DMS53 (cell line): ENCODE data around the gene DOCK11.
"Not testable (repeated sequence)": the region's sequence is repeated elsewhere in the genome, so short reads cannot be mapped to it uniquely, and the experiment has no call there.

ENCODE experiments used
- DNase-seq: peaks from one replicate; lab custom pipeline; 2025; lab: John Stamatoyannopoulos, UW

DOCK11 gene

DNA sequence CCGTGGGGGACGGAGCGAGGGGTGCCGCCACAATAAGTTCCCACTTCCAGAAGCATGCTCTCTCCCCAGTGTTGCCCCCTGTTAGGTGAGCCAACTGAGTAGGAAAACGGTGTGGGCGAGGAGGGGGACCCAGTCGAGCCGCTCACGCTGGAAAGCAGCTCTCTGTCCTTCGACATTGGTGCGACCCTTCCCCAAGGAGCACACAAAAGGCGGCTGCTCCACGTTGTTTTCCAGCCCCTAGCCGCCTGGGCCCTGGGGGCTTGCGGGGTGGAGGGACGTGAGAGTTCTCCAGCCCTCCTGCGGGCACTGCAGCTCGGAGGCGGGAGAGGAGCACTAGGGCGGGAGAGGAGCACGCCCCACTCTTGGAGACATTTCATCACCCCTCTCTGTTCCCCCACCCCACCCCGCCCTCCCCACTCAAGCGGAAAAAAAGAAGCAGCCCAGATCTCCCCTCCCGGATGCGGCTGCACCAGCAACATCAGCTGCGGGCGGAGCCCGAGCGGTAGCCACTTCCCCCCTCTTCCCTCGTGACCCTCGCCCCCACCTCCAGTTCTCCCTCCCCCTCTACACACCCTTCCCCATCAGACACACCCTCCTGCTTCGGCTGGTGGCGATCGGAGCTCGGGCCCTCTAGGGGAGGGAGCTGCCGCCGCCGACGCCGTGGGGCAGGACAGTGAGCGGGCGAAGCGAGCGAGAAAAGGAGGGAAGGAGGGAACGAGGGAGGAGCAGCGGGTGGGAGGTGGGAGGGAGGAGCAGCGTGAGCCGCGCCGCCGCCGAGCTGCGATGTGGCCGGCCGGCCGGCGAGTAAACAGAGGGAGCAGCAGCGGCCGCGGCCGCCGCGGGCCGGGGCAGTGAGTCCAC, at the start of gene DOCK11:
DOCK11 (plus strand) TSS at position 755 of the 861 bp plus-strand sequence. CDS start 157 bp downstream, outside the sequence.
- DNase-seq, result peak; percentile 79

- DNase-seq, result no peak
Measured at GRCh38 chrX:118448273-118448783, 47.3 kb upstream of the DOCK11 start.

DNA sequence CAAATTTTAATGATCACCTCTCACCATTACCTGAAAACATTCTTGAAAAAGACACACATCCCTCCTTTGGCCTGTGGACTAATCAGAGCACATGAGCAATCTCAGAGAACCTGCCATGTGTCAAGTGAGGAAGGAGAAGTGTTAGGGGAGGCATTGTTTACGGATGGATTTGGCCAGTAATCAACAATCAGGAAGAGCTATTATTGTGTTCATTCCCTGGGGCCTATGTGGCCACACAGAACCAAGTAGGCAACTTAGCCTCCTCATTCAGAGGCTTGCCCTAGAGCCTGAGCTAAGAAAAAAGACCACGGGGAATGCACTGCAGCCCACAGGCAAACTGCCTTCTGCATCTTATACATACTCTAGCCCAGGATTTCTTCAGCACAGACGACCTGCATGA, 40.6 kb upstream of the DOCK11 start:
- no peak for DNase-seq

DNA sequence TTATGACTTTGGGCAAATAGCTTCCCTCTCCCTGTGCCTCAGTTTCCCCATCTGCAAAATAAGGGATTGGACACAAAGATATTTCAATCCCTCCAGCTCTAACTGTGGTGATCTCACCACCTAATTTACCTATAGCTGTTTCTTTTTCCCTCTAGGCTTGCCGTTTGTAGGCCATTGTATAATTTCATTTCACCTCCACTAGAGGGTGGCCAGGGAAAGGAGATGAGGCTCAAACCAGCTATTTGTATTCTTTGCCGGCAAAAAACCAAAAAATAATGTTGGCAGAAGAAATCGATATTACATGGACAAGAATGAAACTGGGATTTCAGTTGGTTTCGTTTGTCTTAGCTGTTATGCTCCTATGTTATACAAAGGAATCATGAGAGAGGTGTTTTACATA, 36.1 kb upstream of the DOCK11 start:
- DNase-seq, result peak; percentile 82

DNA sequence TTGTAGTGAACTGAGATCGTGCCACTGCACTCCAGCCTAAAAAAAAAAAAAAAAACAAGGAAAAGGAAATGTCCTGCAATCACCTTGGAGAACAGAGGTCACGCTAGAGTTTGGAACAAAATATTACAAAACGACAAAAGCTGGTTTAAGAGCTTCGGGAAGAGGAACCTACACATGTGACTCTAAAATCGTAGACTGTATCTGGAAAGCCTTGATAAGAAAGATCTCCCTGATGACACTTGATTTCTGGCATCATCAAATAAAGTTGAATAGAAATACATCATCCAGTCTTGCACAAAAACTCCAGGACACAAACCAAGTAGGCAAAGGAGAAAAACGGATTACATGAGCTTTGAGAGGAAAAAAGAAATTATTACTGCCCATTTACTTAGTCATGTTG, 31.1 kb upstream of the DOCK11 start:
- DNase-seq, result no peak

- no peak for DNase-seq
Measured at GRCh38 chrX:118468122-118468521, 27.5 kb upstream of the DOCK11 start.

- peak; percentile 10 for DNase-seq
Measured at GRCh38 chrX:118470721-118471347, 24.8 kb upstream of the DOCK11 start.

GRCh38 chrX:118474586-118474985, 21.0 kb upstream of the DOCK11 start:
- no peak for DNase-seq

- no peak for DNase-seq
Measured at GRCh38 chrX:118475903-118476302, 19.7 kb upstream of the DOCK11 start.

GRCh38 chrX:118480172-118480571, 15.4 kb upstream of the DOCK11 start:
- DNase-seq, result peak; percentile 76

GRCh38 chrX:118482384-118482783, 13.2 kb upstream of the DOCK11 start:
- DNase-seq, result not testable (repeated sequence)

DNA sequence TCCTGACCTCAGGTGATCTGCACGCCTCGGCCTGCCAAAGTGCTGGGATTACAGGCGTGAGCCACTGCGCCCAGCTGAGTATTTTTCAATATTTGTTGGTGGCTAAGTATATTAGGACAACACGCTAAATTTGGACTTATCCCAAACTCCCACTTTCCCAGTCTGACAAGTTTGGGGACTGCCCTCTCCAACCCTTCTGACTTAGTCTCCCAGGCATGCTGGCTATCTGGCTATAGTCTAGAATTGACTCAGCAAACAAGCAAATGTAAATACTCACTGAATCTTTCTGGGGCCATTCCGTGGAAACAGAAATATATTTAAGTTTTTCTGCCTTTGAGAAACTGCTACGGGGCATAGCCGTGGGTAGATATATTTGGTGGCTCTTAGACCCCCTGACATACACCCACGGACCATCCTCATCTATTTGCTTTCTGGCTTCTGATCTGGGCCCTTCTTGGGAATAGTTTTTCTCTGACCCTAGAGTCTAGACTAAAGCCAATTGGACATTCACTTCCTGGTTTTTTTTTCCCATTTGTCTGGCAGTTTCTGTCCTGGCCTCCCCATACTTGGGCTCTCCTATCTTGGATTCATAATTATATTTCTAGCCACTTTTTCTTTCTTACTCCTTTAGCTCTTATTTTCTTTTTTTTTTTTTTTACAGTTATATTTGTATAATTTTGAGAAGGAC, 11.3 kb upstream of the DOCK11 start:
- DNase-seq, result peak; percentile 42

GRCh38 chrX:118486693-118487092, 8.9 kb upstream of the DOCK11 start:
- DNase-seq, result not testable (repeated sequence)

DNA sequence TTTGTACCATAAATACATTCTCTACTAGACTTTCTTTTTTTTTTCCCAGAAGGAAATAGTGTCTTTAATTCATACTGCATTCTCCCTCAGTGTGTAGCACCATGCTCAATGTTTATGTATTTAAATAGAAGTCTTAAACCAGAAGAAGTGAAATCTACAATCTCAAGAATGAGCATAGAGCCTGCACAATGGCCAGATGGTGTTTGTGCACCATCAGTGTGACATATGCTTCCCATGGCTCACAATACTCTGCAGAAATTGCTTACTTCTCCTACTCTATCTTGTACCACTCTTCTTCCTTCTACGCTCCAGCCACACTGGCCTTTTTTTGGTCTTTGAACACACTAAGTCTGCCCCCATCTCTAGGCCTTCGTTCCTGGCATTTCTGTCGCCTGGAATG, 2.6 kb upstream of the DOCK11 start:
- DNase-seq, result no peak

GRCh38 chrX:118493653-118494297, 1.8 kb upstream of the DOCK11 start:
- no peak for DNase-seq

DNA sequence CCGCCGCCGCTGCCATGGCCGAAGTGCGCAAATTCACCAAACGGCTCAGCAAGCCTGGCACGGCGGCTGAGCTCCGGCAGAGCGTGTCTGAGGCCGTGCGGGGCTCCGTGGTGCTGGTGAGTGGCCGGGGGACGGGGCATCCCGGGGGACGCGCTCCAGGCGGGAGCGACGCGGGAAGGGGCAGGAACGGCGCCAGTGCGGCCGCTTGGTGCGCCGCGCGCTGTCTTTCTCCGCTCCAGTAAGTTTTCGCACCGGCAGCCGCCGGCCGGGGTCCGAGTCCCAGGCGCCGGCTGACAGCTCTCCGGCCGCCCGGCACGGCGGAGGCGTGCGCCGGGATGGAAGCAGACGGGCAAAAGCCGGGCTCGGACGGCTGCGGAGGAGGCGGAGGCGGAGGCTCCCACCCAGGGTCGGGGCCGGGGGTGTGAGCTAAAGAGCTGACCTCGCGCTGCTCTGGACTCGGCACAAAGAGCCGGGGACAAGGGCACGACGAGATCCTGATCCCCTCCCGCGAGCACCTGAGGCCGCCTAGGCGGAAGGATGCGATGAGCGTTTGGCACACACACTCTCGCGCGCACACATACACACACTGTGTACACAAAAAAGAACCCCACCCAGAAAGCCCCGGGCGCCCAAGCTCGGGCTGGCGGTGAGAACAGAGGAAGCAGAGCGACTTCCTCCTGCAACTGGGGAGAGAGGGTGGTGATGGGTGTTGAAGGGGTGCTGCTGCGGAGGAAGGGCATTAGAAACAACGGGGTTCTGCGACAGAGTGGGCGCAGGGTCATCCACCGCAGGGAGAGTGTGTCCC, 545 bp downstream of the DOCK11 start:
- DNase-seq, result peak; percentile 71

DNA sequence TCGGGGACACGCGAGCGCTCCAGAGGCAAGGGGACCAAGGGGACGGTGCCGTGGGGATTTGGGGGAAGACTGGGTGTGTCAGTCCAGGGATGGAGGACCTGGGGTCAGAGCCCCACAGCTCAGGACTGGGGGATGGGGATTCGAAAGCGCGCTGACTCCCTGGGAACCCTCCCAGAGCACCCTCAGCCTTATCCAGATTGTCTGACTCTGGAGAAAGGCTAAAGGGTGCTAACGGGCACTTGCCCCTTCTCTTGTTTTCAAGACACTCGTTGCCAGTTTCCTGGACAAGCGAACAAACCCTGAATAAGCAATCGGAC, 1.1 kb downstream of the DOCK11 start:
- DNase-seq, result peak; percentile 22

GRCh38 chrX:118497180-118497818, 1.7 kb downstream of the DOCK11 start:
- DNase-seq, result peak; percentile 3

- DNase-seq, result no peak
Measured at GRCh38 chrX:118498351-118498750, 2.7 kb downstream of the DOCK11 start.

DNA sequence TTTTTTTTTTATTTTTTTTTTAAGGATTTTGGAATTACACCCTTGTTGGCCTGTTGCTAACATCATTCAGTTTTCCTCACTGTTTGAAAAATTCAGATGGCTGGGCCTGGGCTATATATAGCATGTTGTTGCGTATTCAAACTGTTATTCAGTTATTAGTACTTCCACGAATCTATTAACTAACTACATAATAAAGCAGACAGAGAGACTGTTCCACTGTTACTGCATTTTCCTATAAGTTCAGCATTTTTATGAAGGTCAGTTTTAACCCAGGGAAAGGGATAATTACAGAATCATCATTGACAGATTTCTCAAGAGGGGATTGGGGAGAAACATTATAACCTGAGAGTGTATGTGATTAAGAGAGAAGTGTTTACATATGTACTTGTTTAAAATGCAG, 3.1 kb downstream of the DOCK11 start:
- no peak for DNase-seq

GRCh38 chrX:118499295-118499694, 3.7 kb downstream of the DOCK11 start:
- DNase-seq, result no peak
